ENCODE results near the gene WDR82. TPM values are rescaled to one million over a fixed set of nuclear protein-coding genes. Genes with fewer than 3 reads are reported as not detected.

The WDR82 gene
- total and polyA plus RNA-seq, 9 of the 15 experiments (the other 6 are each of a cell fraction or from before 2014, with no cell fraction given): 6.4 to 62.9 (median 37.1) TPM

DNA sequence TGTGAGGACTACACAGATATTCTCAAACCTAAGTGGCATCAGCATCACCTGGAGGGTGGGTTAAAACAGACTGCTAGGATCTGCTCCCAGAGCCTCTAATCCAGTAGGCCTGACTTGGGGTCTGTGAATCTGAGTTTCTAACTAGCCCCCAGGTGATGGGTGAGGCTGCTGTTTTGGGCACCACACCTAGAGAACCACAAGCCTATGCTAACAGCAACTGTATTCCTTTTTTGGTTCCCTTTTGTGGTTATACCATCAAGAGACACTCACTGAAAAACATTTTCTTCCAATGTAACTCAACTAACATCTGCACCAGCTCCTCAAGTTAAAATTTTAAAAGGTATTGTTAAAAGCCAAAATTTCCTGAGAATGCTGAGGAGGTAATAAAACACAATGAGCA is 16.0 kb downstream of the WDR82 start:
- H3K4me3 ChIP-seq: no peak overlapping the region
- DNase-seq (ENCODE audit: extremely low read depth in 1 of 4, low spot score in 3 of 4): no peak
- intact Hi-C loops (cut with micrococcal nuclease): no loop called here
- FAIRE-seq: no peak
- BruUV-seq (replicated peaks): no TSS peak
- peaks cover 46% of the 10 kb centered on the region for H3K79me2 ChIP-seq (ENCODE audit: control insufficient read depth, insufficient read depth, low read length)
- ATAC-seq: no peak
- H3K9ac ChIP-seq (ENCODE audit: insufficient read depth in 1 of 2, low read depth in 2 of 2, low read length in 2 of 2): no peak overlapping the region
- H3K36me3 ChIP-seq (ENCODE audit: control insufficient read depth, insufficient read depth, low read length): peaks cover 96% of the 10 kb centered on the region
- peaks cover 3% of the 10 kb centered on the region for H3K9me1 ChIP-seq (ENCODE audit: control insufficient read depth, insufficient read depth, low read length)
- no peaks in the 10 kb centered on the region for H4K20me1 ChIP-seq (replicated peaks; ENCODE audit: control insufficient read depth, insufficient read depth, low read length)
- POLR2A ChIA-PET: interaction anchor here (0.7 to 1.6 kb wide), 3 partner anchors 9 to 15 kb away, joined by 3 to 7 read pairs (median 5); no protein-coding TSS in a partner anchor
- H3K4me2 ChIP-seq (ENCODE audit: insufficient read depth, low read length): no peak overlapping the region
- H3K4me1 ChIP-seq (replicated peaks in 1 of 2; ENCODE audit: control insufficient read depth in 2 of 2, insufficient read depth in 2 of 2, low read length in 2 of 2): peaks cover 0 to 19% of the 10 kb centered on the region in 2 experiments; a peak in 3 of 5 replicates
- no peaks in the 10 kb centered on the region for H3K27me3 ChIP-seq (ENCODE audit: control insufficient read depth in 2 of 2, insufficient read depth in 2 of 2, low read length in 2 of 2)
- no peaks in the 10 kb centered on the region for H3K9me3 ChIP-seq (replicated peaks; ENCODE audit: control insufficient read depth, insufficient read depth, low read depth, low read length)
- no peak overlapping the region for H2AFZ ChIP-seq (ENCODE audit: low read depth, low read length)
- TF ChIP-seq SMARCA4 (IDR thresholded peaks at IDR 0.05): no peak
- no peak for TF ChIP-seq ZNF197 (CRISPR knock-in tag; IDR thresholded peaks at IDR 0.05; ENCODE audit: low read depth)
- no peak for TF ChIP-seq MCM7 (IDR thresholded peaks at IDR 0.05)
- TF ChIP-seq ZNF584 (CRISPR knock-in tag; IDR thresholded peaks at IDR 0.05; ENCODE audit: low read depth): no peak
- TF ChIP-seq ZNF75A (CRISPR knock-in tag; IDR thresholded peaks at IDR 0.05): no peak
- no peak for TF ChIP-seq POLR3A (IDR thresholded peaks at IDR 0.05; ENCODE audit: borderline replicate concordance, extremely low read depth, insufficient read depth, insufficient read length)
- no peak for TF ChIP-seq TSC22D4 (tag; IDR thresholded peaks at IDR 0.05)
- no peak for TF ChIP-seq MAFG (tag; conservative IDR thresholded peaks at IDR 0.05)
- no peak for TF ChIP-seq RUNX1 (IDR thresholded peaks at IDR 0.05; ENCODE audit: low read depth)
- TF ChIP-seq, protein P1, sequence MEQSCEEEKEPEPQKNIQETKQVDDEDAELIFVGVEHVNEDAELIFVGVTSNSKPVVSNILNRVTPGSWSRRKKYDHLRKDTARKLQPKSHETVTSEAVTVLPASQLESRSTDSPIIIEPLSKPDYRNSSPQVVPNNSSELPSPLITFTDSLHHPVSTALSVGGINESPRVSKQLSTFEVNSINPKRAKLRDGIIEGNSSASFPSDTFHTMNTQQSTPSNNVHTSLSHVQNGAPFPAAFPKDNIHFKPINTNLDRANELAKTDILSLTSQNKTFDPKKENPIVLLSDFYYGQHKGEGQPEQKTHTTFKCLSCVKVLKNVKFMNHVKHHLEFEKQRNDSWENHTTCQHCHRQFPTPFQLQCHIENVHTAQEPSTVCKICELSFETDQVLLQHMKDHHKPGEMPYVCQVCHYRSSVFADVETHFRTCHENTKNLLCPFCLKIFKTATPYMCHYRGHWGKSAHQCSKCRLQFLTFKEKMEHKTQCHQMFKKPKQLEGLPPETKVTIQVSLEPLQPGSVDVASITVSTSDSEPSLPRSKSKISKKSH (CRISPR knock-in tag; IDR thresholded peaks at IDR 0.05): no peak
- no peak for TF ChIP-seq TFAM (CRISPR knock-in tag; conservative IDR thresholded peaks at IDR 0.05)
- TF ChIP-seq SRSF7 (optimal IDR thresholded peaks at IDR 0.05; ENCODE audit: low read depth, low read length): no peak
- TF ChIP-seq SRF (CRISPR knock-in tag; IDR thresholded peaks at IDR 0.05): no peak
- TF ChIP-seq, protein P2, sequence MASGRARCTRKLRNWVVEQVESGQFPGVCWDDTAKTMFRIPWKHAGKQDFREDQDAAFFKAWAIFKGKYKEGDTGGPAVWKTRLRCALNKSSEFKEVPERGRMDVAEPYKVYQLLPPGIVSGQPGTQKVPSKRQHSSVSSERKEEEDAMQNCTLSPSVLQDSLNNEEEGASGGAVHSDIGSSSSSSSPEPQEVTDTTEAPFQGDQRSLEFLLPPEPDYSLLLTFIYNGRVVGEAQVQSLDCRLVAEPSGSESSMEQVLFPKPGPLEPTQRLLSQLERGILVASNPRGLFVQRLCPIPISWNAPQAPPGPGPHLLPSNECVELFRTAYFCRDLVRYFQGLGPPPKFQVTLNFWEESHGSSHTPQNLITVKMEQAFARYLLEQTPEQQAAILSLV (tag; IDR thresholded peaks at IDR 0.05): no peak
- in situ Hi-C loops (cut with MboI): no loop called here
- CTCF ChIA-PET (ENCODE audit: low intra/inter-chr PET ratio): no interaction called here
- no peak overlapping the region for H3K27ac ChIP-seq (ENCODE audit: extremely low read depth, low read depth, low read length)
